ENCODE measurements around the gene TRAPPC12. TPM values are rescaled to one million over a fixed set of nuclear protein-coding genes. Genes with fewer than 3 reads are reported as not detected.

Gene TRAPPC12
- total RNA-seq, 1 donor from 2014 or later: 95.4 TPM

DNA sequence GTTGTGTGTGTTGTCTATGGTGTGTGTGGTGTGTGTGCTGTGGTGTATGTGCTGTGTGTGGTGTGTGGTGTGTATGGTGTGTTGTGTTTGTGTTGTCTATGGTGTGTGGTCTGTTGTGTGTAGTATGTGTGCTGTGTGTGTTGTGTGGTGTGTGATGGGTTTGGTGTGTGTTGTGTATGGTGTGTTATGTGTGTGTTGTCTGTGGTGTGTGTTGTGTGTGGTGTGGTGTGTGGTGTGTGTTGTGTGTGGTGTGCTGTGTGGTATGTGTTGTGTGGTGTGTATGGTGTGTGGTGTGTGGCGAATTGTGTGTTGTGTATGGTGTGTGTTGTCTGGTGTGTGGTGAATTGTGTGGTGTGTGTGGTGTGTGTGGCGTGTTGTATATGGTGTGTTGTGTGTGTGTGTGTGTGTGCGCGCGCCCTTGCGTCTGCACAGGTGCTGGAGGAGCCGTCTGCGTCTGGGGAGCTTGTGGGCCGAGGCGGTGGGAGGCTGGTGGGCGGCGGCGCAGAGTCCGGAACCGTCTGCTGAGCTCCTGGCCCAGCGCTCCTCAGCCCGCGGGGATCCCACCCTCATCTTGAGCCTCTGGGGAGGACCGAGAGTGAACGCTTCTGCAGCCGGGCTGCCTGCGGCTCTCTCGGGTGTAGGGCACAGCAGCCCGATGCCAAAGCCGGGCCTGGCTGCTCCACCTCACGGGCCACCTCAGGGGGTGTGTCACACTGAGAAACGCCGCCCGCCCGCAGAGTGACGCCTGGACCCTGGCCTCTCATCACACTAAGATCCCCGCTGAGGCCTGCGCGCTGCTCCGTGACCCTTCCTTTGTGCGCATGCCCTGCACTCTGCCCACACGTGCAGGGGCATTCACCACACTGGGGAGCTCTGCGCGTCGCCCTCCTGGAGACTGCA is 148.6 kb downstream of the TRAPPC12 start:
- no peak overlapping the region for H3K4me3 Mint-ChIP-seq
- H3K9me3 Mint-ChIP-seq: no peaks in the 10 kb centered on the region
- intact Hi-C loops (cut with micrococcal nuclease): no loop called here
- DNase-seq (no peak), ATAC-seq (ENCODE audit: low read depth) (no peak)
- H3K27ac Mint-ChIP-seq: no peak overlapping the region
- TF ChIP-seq, protein P1, sequence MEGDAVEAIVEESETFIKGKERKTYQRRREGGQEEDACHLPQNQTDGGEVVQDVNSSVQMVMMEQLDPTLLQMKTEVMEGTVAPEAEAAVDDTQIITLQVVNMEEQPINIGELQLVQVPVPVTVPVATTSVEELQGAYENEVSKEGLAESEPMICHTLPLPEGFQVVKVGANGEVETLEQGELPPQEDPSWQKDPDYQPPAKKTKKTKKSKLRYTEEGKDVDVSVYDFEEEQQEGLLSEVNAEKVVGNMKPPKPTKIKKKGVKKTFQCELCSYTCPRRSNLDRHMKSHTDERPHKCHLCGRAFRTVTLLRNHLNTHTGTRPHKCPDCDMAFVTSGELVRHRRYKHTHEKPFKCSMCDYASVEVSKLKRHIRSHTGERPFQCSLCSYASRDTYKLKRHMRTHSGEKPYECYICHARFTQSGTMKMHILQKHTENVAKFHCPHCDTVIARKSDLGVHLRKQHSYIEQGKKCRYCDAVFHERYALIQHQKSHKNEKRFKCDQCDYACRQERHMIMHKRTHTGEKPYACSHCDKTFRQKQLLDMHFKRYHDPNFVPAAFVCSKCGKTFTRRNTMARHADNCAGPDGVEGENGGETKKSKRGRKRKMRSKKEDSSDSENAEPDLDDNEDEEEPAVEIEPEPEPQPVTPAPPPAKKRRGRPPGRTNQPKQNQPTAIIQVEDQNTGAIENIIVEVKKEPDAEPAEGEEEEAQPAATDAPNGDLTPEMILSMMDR (IDR thresholded peaks at IDR 0.05): no peak
- no peaks in the 10 kb centered on the region for H3K4me1 Mint-ChIP-seq
- H3K36me3 Mint-ChIP-seq (ENCODE audit: low read depth): no peaks in the 10 kb centered on the region
- CTCF ChIA-PET: no interaction called here
- POLR2A ChIA-PET: no interaction called here
- no peaks in the 10 kb centered on the region for H3K27me3 Mint-ChIP-seq

Other genes starting within 250 kb of the TRAPPC12 start
- gene EIPR1, start 1.9 kb upstream of the TRAPPC12 start, total RNA-seq: 36.3 and 38.0 TPM in 2 replicates
- gene ADI1, start 139.8 kb downstream of the TRAPPC12 start, total RNA-seq: 19.2 and 20.5 TPM in 2 replicates
- gene RNASEH1, start 178.6 kb downstream of the TRAPPC12 start, total RNA-seq: 27.4 and 28.5 TPM in 2 replicates
- gene RPS7, start 195.6 kb downstream of the TRAPPC12 start, total RNA-seq: 2,155 and 2,436 TPM in 2 replicates
- not detected in 2 replicates for gene COLEC11, start 215.4 kb downstream of the TRAPPC12 start, total RNA-seq